Endothelial cell of umbilical vein (primary cell): ENCODE results near the gene CLDN5. TPM values are rescaled to one million over a fixed set of nuclear protein-coding genes. Genes with fewer than 3 reads are reported as not detected.

Experiments
- BruUV-seq: library from RNA; stranded (reverse); fragments of 400-500 nt; replicated peaks from 2 replicates; lab custom pipeline; 2021; lab: Mats Ljungman, UMichigan
- CTCF ChIA-PET: fragments of 300-600, 350-600 bp; sonication (Branson Sonifier 250); formaldehyde crosslinking; loops from one replicate; lab custom pipeline; 2021; ENCODE audit warnings: antibody characterized with exemption, inconsistent platforms; lab: Charles Lee
- POLR2A ChIA-PET: fragments of 300-600, 350-600 bp; sonication (Branson Sonifier 250); formaldehyde crosslinking; loops from one replicate; lab custom pipeline; 2021; ENCODE audit warnings: antibody characterized with exemption, inconsistent platforms; lab: Charles Lee
- DNase-seq: peaks from one replicate; pipeline ENCODE4 v3.0.0-alpha.2; 2011; ENCODE audit warnings: low read depth, low spot score
- FAIRE-seq: peaks from 2 replicates; lab custom pipeline; 2011; peaks lifted over from hg19 to GRCh38; lab: Jason Lieb, UNC
- H2AFZ ChIP-seq: 2 replicates; pipeline ENCODE4 v1.6.0; 2012; ENCODE audit warnings: low read depth, low read length, control low read depth, inconsistent platforms
- H3K27ac ChIP-seq: 2 replicates; pipeline ENCODE4 v1.5.1; 2011; ENCODE audit warnings: low read depth, mild to moderate bottlenecking, control low read depth, low read length, moderate library complexity; ENCODE audit not compliant: insufficient read depth
- H3K27me3 ChIP-seq, 2 experiments: 2 replicates each; pipeline versions ENCODE4 v1.6.0 to v1.6.1; 2011; ENCODE audit warnings: low read length in 2 of 2, mixed read lengths in 1 of 2; ENCODE audit not compliant: control insufficient read depth in 2 of 2, insufficient read depth in 2 of 2
- H3K36me3 ChIP-seq, 2 experiments: 2 replicates in 1 of 2; 3 replicates in 1 of 2; pipeline ENCODE4 v1.5.1; 2011; ENCODE audit warnings: low read length in 2 of 2, mild to moderate bottlenecking in 1 of 2, moderate library complexity in 1 of 2; ENCODE audit not compliant: control insufficient read depth in 2 of 2, insufficient read depth in 2 of 2; ENCODE audit errors: extremely low read depth in 1 of 2
- H3K4me1 ChIP-seq: 3 replicates; pipeline ENCODE4 v1.5.1; 2011; ENCODE audit warnings: mild to moderate bottlenecking, low read length; ENCODE audit not compliant: control insufficient read depth, insufficient read depth; ENCODE audit errors: extremely low read depth
- H3K4me2 ChIP-seq: 2 replicates; pipeline ENCODE4 v1.6.1; 2011; ENCODE audit warnings: low read length, control low read depth, mixed read lengths; ENCODE audit not compliant: insufficient read depth
- H3K4me3 ChIP-seq, 3 experiments: fragments of 200-600 bp in 1 of 3; sonication (generic), shearing (Covaris generic) in 1 of 3; replicated peaks in 1 of 3; 2 replicates each; pipeline ENCODE4 v1.5.1; 2011 to 2016; ENCODE audit warnings: control low read depth in 3 of 3, low read length in 3 of 3, mild to moderate bottlenecking in 2 of 3, inconsistent platforms in 1 of 3, low read depth in 1 of 3, moderate library complexity in 1 of 3; ENCODE audit not compliant: insufficient read depth in 1 of 3
- H3K79me2 ChIP-seq: 2 replicates; pipeline ENCODE4 v1.6.0; 2012; ENCODE audit warnings: low read length, inconsistent platforms; ENCODE audit not compliant: control insufficient read depth, insufficient read depth
- H3K9ac ChIP-seq: replicated peaks from 2 replicates; pipeline ENCODE3; 2011; ENCODE audit warnings: low read length, control low read depth; ENCODE audit not compliant: insufficient read depth; ENCODE audit errors: extremely low read depth
- H3K9me1 ChIP-seq: replicated peaks from 3 replicates; pipeline ENCODE4 v1.6.0; 2011; ENCODE audit warnings: mild to moderate bottlenecking, low read length; ENCODE audit not compliant: control insufficient read depth, insufficient read depth; ENCODE audit errors: extremely low read depth
- H3K9me3 ChIP-seq: replicated peaks from 2 replicates; pipeline ENCODE4 v1.5.1; 2012; ENCODE audit warnings: low read length, inconsistent platforms; ENCODE audit not compliant: control insufficient read depth, insufficient read depth
- H4K20me1 ChIP-seq: replicated peaks from 2 replicates; pipeline ENCODE3; 2011; ENCODE audit warnings: mild to moderate bottlenecking, low read length; ENCODE audit not compliant: control insufficient read depth, insufficient read depth; ENCODE audit errors: extremely low read depth
- CTCF ChIP-seq, 2 donors: IDR thresholded peaks; 1 replicate in 1 of 2; 2 replicates in 1 of 2; pipeline ENCODE4 v1.5.1; 2011; ENCODE audit warnings: low read length in 2 of 2, mild to moderate bottlenecking in 2 of 2, moderate library complexity in 2 of 2, control low read depth in 1 of 2, inconsistent platforms in 1 of 2, low read depth in 1 of 2; ENCODE audit not compliant: insufficient read depth in 1 of 2; ENCODE audit errors: extremely low read depth in 1 of 2
- EZH2 ChIP-seq: IDR thresholded peaks from 2 replicates; pipeline ENCODE4 v1.6.1; 2012; ENCODE audit warnings: borderline replicate concordance, low read depth, mild to moderate bottlenecking, moderate library complexity, low read length, inconsistent platforms; ENCODE audit not compliant: severe bottlenecking
- FOS ChIP-seq: IDR thresholded peaks from 2 replicates; pipeline ENCODE4 v1.6.1; 2011; ENCODE audit warnings: mild to moderate bottlenecking, low read length, moderate library complexity, borderline replicate concordance; ENCODE audit not compliant: insufficient read depth
- GATA2 ChIP-seq: IDR thresholded peaks from 2 replicates; pipeline ENCODE4 v1.7.0; 2011; ENCODE audit warnings: low read depth, mild to moderate bottlenecking, moderate library complexity, mixed read lengths, low read length; ENCODE audit not compliant: insufficient read length, insufficient read depth
- JUN ChIP-seq: IDR thresholded peaks from 2 replicates; pipeline ENCODE4 v1.6.1; 2011; ENCODE audit warnings: borderline replicate concordance, low read depth; ENCODE audit not compliant: insufficient read length, insufficient read depth
- MAX ChIP-seq: IDR thresholded peaks from 2 replicates; pipeline ENCODE4 v1.6.1; 2011; ENCODE audit not compliant: insufficient read depth, insufficient read length
- MYC ChIP-seq: IDR thresholded peaks from one replicate; pipeline ENCODE4 v1.6.1; 2011; ENCODE audit warnings: mild to moderate bottlenecking, low read depth, low read length
- POLR2A ChIP-seq: IDR thresholded peaks from 2 replicates; pipeline ENCODE4 v1.6.1; 2012; ENCODE audit warnings: low read depth, mild to moderate bottlenecking, control low read depth, low read length
- POLR2AphosphoS5 ChIP-seq: IDR thresholded peaks from 2 replicates; pipeline ENCODE4 v1.6.1; 2012; ENCODE audit warnings: low read depth, mild to moderate bottlenecking, control low read depth, low read length, moderate library complexity; ENCODE audit not compliant: insufficient read depth
- dilution Hi-C: fragments of 300-500 bp; cut with MboI; formaldehyde crosslinking; loops from one replicate; pipeline ENCODE4 v1.15.0; 2019; ENCODE audit warnings: low sequenced_read_pairs; ENCODE audit not compliant: extremely low pct_ligation_motif_present
- intact Hi-C: fragments of 100-400 bp; cut with micrococcal nuclease; formaldehyde crosslinking; loops from one replicate; pipeline ENCODE4 v1.10.0; 2022
- polyA plus RNA-seq, 4 experiments: library from polyadenylated mRNA; depleted of rRNA in 3 of 4; stranded (reverse) in 3 of 4; unstranded in 1 of 4; fragments of >200 nt; gene quantifications; 2 replicates each; pipeline versions ENCODE4 v1.2.1 to v1.2.3, GENCODE V29; 2011 to 2012; ENCODE audit warnings: missing spikeins in 1 of 4
- total RNA-seq: library from RNA; stranded (reverse); gene quantifications from 2 replicates; pipeline ENCODE4 v1.2.3, GENCODE V29; 2021

Gene CLDN5
- total and polyA plus RNA-seq, 2 donors (not counting 3 experiments of a cell fraction or from before 2014, with no cell fraction given), result 198 to 252 TPM

GRCh38 chr22:19516378-19517170 is 7.6 kb downstream of the CLDN5 start:
- dilution Hi-C loops, result no loop called here
- TF ChIP-seq POLR2AphosphoS5, result no peak
- no peaks in the 10 kb centered on the region for H3K27me3 ChIP-seq
- CTCF ChIA-PET, result interaction anchor here (0.5 to 2.1 kb wide), 3 partner anchors 19 to 114 kb away, joined by 3 to 16 read pairs (median 3); no protein-coding TSS in a partner anchor
- no peaks in the 10 kb centered on the region for H4K20me1 ChIP-seq
- POLR2A ChIA-PET, result no interaction called here
- peaks cover 0 to 1% of the 10 kb centered on the region in 2 experiments for H3K36me3 ChIP-seq
- no peaks in the 10 kb centered on the region for H3K9me3 ChIP-seq
- no TSS peak for BruUV-seq
- FAIRE-seq (no peak), DNase-seq (no peak)
- no peak overlapping the region for H3K9ac ChIP-seq
- H3K79me2 ChIP-seq, result peaks cover 2% of the 10 kb centered on the region
- intact Hi-C loops, result no loop called here
- no peak overlapping the region for H2AFZ ChIP-seq
- no peak overlapping the region for H3K27ac ChIP-seq
- no peak overlapping the region for H3K4me3 ChIP-seq
- no peaks in the 10 kb centered on the region for H3K9me1 ChIP-seq
- H3K4me1 ChIP-seq, result peaks cover 2% of the 10 kb centered on the region
- no peak overlapping the region for H3K4me2 ChIP-seq

GRCh38 chr22:19515654-19516377 is 8.4 kb downstream of the CLDN5 start:
- Histone ChIP-seq H3K27ac (no peak overlapping the region), H4K20me1 (no peaks in the 10 kb centered on the region), H3K4me1 (no peaks in the 10 kb centered on the region), H3K4me2 (no peak overlapping the region), H3K27me3 (no peaks in the 10 kb centered on the region), H2AFZ (no peak overlapping the region), H3K79me2 (no peaks in the 10 kb centered on the region), H3K9me1 (no peaks in the 10 kb centered on the region), H3K9me3 (no peaks in the 10 kb centered on the region), H3K4me3 (no peak overlapping the region), H3K9ac (no peak overlapping the region), H3K36me3 (no peaks in the 10 kb centered on the region)
- intact Hi-C loops, result no loop called here
- ChIA-PET CTCF (interaction anchor here (1.0 to 2.1 kb wide), 5 partner anchors 14 to 114 kb away, joined by 3 to 16 read pairs (median 8); no protein-coding TSS in a partner anchor), POLR2A (no interaction called here)
- no TSS peak for BruUV-seq
- FAIRE-seq, result no peak
- no peak for TF ChIP-seq POLR2AphosphoS5
- no peak for TF ChIP-seq EZH2
- no peak for TF ChIP-seq MAX
- no peak for TF ChIP-seq POLR2A
- TF ChIP-seq JUN, result no peak
- TF ChIP-seq CTCF (IDR thresholded peaks at IDR 0.05; ENCODE audit: extremely low read depth in 1 of 2, insufficient read depth in 1 of 2, low read depth in 1 of 2, low read length in 2 of 2), result no peak
- no peak for TF ChIP-seq FOS
- TF ChIP-seq GATA2, result no peak
- no peak for TF ChIP-seq MYC
- dilution Hi-C loops, result no loop called here
- DNase-seq, result no peak
